Measurements from ENCODE around the gene ARMC10. TPM values are rescaled to one million over a fixed set of nuclear protein-coding genes. Genes with fewer than 3 reads are reported as not detected.

ARMC10 gene
- total RNA-seq, 1 donor from 2014 or later: 36.6 TPM

GRCh38 chr7:103129702-103130549 lies 55.0 kb downstream of the ARMC10 start:
- TF ChIP-seq POLR2AphosphoS5 (IDR thresholded peaks at IDR 0.05; ENCODE audit: insufficient read depth in 1 of 2, low read depth in 1 of 2) (no peak), CTCF (IDR thresholded peaks at IDR 0.05) (no peak), POLR2A (IDR thresholded peaks at IDR 0.05) (no peak)

DNA sequence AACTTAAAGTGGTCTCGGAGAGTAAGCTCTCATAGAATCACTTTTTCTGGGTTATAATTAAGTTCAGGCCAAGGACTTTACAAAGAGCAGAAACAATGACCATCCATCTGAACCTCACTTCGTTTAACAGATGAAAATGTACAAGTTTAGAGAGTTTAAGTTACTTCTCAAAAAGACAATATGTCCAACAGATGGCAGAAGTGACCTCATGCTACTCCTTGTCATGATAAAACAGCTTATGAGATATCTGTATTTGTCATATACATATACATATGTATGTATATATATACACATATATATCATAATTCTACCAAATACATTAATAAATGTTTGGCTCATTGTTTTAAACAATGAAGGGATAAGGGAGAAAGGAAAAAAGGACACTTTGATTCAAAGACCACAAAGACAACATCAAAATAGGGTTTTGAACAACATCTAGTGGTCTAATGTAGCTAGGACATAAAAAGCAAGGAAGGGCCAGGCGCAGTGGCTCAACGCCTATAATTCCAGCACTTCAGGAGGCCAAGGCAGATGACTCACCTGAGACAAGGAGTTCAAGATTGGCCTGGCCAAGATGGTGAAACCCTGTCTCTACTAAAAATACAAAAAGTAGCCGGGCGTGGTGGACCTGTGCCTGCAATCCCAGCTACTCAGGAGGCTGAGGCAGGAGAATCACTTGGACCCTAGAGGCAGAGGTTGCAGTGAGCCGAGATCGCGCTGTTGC lies 56.1 kb downstream of the ARMC10 start:
- DNase-seq (ENCODE audit: extremely low spot score in 2 of 2): no peak
- no peak for TF ChIP-seq POLR2A (IDR thresholded peaks at IDR 0.05)
- TF ChIP-seq CTCF (IDR thresholded peaks at IDR 0.05): no peak
- no peak for TF ChIP-seq POLR2AphosphoS5 (IDR thresholded peaks at IDR 0.05; ENCODE audit: insufficient read depth in 1 of 2, low read depth in 1 of 2)
- intact Hi-C loops (cut with DNase I): no loop called here
- peaks cover 0 to 13% of the 10 kb centered on the region in 2 donors for H3K36me3 ChIP-seq
- no peak overlapping the region for H3K27ac ChIP-seq
- no peaks in the 10 kb centered on the region for H3K9me3 ChIP-seq
- H3K27me3 ChIP-seq: no peaks in the 10 kb centered on the region
- peaks cover 12% of the 10 kb centered on the region for H3K4me1 ChIP-seq
- H3K4me3 ChIP-seq: no peak overlapping the region

More at GRCh38 chr7:103129702-103130549, 55.0 kb downstream of the ARMC10 start:
- peaks cover 5% of the 10 kb centered on the region for H3K4me1 ChIP-seq
- intact Hi-C loops (cut with DNase I): no loop called here
- H3K36me3 ChIP-seq: peaks cover 0 to 13% of the 10 kb centered on the region in 2 donors
- H3K4me3 ChIP-seq: no peak overlapping the region
- no peaks in the 10 kb centered on the region for H3K9me3 ChIP-seq
- no peak for DNase-seq (ENCODE audit: extremely low spot score in 2 of 2)
- H3K27me3 ChIP-seq: no peaks in the 10 kb centered on the region
- H3K27ac ChIP-seq: no peak overlapping the region

GRCh38 chr7:103132995-103133688 lies 58.2 kb downstream of the ARMC10 start:
- no peak overlapping the region for H3K27ac ChIP-seq
- TF ChIP-seq POLR2A (IDR thresholded peaks at IDR 0.05) (no peak), CTCF (IDR thresholded peaks at IDR 0.05) (no peak), POLR2AphosphoS5 (IDR thresholded peaks at IDR 0.05; ENCODE audit: insufficient read depth in 1 of 2, low read depth in 1 of 2) (no peak)
- H3K36me3 ChIP-seq: peaks cover 0 to 3% of the 10 kb centered on the region in 2 donors
- H3K4me1 ChIP-seq: peaks cover 12% of the 10 kb centered on the region
- no peak for DNase-seq (ENCODE audit: extremely low spot score in 2 of 2)
- no peak overlapping the region for H3K4me3 ChIP-seq
- H3K27me3 ChIP-seq: no peaks in the 10 kb centered on the region
- H3K9me3 ChIP-seq: no peaks in the 10 kb centered on the region
- intact Hi-C loops (cut with DNase I): no loop called here

- TF ChIP-seq CTCF (IDR thresholded peaks at IDR 0.05) (no peak), POLR2AphosphoS5 (IDR thresholded peaks at IDR 0.05; ENCODE audit: insufficient read depth in 1 of 2, low read depth in 1 of 2) (no peak), POLR2A (IDR thresholded peaks at IDR 0.05) (no peak)
Measured at GRCh38 chr7:103134836-103135554, 60.1 kb downstream of the ARMC10 start.

More at GRCh38 chr7:103134836-103135554, 60.1 kb downstream of the ARMC10 start:
- Histone ChIP-seq H3K27me3 (no peaks in the 10 kb centered on the region), H3K9me3 (no peaks in the 10 kb centered on the region), H3K27ac (no peak overlapping the region), H3K36me3 (no peaks in the 10 kb centered on the region), H3K4me3 (no peak overlapping the region), H3K4me1 (peaks cover 12% of the 10 kb centered on the region)
- no peak for DNase-seq (ENCODE audit: extremely low spot score in 2 of 2)
- intact Hi-C loops (cut with DNase I): no loop called here
